GM23248 (cell line): ENCODE results near the gene TEX19. TPM values are rescaled to one million over a fixed set of nuclear protein-coding genes. Genes with fewer than 3 reads are reported as not detected.
A peak's percentile ranks its signal among the peaks of the same experiment; 100 is the strongest.

Experiments
- DNase-seq: peaks from one replicate; pipeline ENCODE4 v3.0.0-alpha.2; 2015
- H2AFZ ChIP-seq: fragments of 200-600 bp; sonication (generic); 2 replicates; pipeline ENCODE4 v1.6.1; 2016; ENCODE audit warnings: antibody characterized with exemption
- H3F3A ChIP-seq: fragments of 200-600 bp; sonication (generic); 2 replicates; pipeline ENCODE4 v1.6.1; 2016; ENCODE audit warnings: mild to moderate bottlenecking, antibody characterized with exemption, mixed run types; ENCODE audit not compliant: insufficient read depth
- H3K27ac ChIP-seq: fragments of 200-600 bp; sonication (generic); 2 replicates; pipeline ENCODE4 v1.5.1; 2016; ENCODE audit warnings: mild to moderate bottlenecking
- H3K27me3 ChIP-seq: fragments of 200-600 bp; sonication (generic); replicated peaks from 2 replicates; pipeline ENCODE4 v1.6.1; 2016; ENCODE audit warnings: mild to moderate bottlenecking; ENCODE audit not compliant: insufficient read depth
- H3K36me3 ChIP-seq: fragments of 200-600 bp; sonication (generic); 2 replicates; pipeline ENCODE4 v1.6.1; 2016; ENCODE audit warnings: low read depth, mild to moderate bottlenecking
- H3K4me1 ChIP-seq: fragments of 200-600 bp; sonication (generic); 2 replicates; pipeline ENCODE4 v1.6.1; 2016; ENCODE audit warnings: mild to moderate bottlenecking; ENCODE audit not compliant: insufficient read depth
- H3K4me2 ChIP-seq: fragments of 200-600 bp; sonication (generic); one replicate; pipeline ENCODE4 v1.6.1; 2016; ENCODE audit warnings: mild to moderate bottlenecking; ENCODE audit not compliant: unreplicated experiment
- H3K4me3 ChIP-seq: fragments of 200-600 bp; sonication (generic); 2 replicates; pipeline ENCODE4 v1.5.1; 2016; ENCODE audit warnings: mild to moderate bottlenecking
- H3K79me2 ChIP-seq: fragments of 200-600 bp; sonication (generic); 2 replicates; pipeline ENCODE4 v1.6.1; 2016; ENCODE audit warnings: mild to moderate bottlenecking; ENCODE audit not compliant: insufficient read depth
- H3K9ac ChIP-seq: fragments of 200-600 bp; sonication (generic); 2 replicates; pipeline ENCODE4 v1.6.1; 2016; ENCODE audit warnings: mild to moderate bottlenecking
- H3K9me2 ChIP-seq: fragments of 200-600 bp; sonication (generic); 2 replicates; pipeline ENCODE4 v1.6.1; 2016; ENCODE audit warnings: mixed run types, mild to moderate bottlenecking, moderate library complexity; ENCODE audit not compliant: insufficient read depth
- H3K9me3 ChIP-seq: fragments of 200-600 bp; sonication (generic); one replicate; pipeline ENCODE4 v1.6.1; 2017; ENCODE audit warnings: low read depth
- H4K20me1 ChIP-seq: fragments of 200-600 bp; sonication (generic); 2 replicates; pipeline ENCODE4 v1.6.0; 2016; ENCODE audit not compliant: insufficient read depth
- EZH2 ChIP-seq: fragments of 200-600 bp; sonication (generic); IDR thresholded peaks from 2 replicates; pipeline ENCODE4 v1.6.1; 2018; ENCODE audit warnings: antibody characterized with exemption, mild to moderate bottlenecking; ENCODE audit not compliant: insufficient read depth, poor library complexity, severe bottlenecking
- EZH2phosphoT487 ChIP-seq: fragments of 200-600 bp; sonication (generic); IDR thresholded peaks from 2 replicates; pipeline ENCODE4 v1.6.1; 2018; ENCODE audit warnings: antibody characterized with exemption, moderate library complexity, mild to moderate bottlenecking, low read depth; ENCODE audit not compliant: insufficient read depth
- WGBS, 2 experiments: methylation state at CpG; one replicate each; pipeline ENCODE4 v1.1.6; 2015 to 2017; ENCODE audit warnings: low lambda C conversion rate in 2 of 2, low coverage in 1 of 2; ENCODE audit errors: missing lambda C conversion rate in 2 of 2; 5-methylcytosine and 5-hydroxymethylcytosine counted together
- in situ Hi-C: fragments of 300-500 bp; cut with MboI; formaldehyde crosslinking; loops from 2 replicates; pipeline ENCODE4 v1.15.0; 2020
- polyA plus RNA-seq: library from polyadenylated mRNA; unstranded; fragments of >200 nt; fragmentation: Nextera tagmentation; extraction: Ambion mirVana; gene quantifications from 2 replicates; pipeline ENCODE4 v1.2.1, GENCODE V29; 2016
- total RNA-seq: library from RNA; depleted of rRNA; stranded (reverse); fragments of >200 nt; shearing (Covaris generic); gene quantifications from 2 replicates; pipeline ENCODE4 v1.2.3, GENCODE V29; 2014

The TEX19 gene
- total and polyA plus RNA-seq, 2 experiments from 2014 or later = not detected

DNA sequence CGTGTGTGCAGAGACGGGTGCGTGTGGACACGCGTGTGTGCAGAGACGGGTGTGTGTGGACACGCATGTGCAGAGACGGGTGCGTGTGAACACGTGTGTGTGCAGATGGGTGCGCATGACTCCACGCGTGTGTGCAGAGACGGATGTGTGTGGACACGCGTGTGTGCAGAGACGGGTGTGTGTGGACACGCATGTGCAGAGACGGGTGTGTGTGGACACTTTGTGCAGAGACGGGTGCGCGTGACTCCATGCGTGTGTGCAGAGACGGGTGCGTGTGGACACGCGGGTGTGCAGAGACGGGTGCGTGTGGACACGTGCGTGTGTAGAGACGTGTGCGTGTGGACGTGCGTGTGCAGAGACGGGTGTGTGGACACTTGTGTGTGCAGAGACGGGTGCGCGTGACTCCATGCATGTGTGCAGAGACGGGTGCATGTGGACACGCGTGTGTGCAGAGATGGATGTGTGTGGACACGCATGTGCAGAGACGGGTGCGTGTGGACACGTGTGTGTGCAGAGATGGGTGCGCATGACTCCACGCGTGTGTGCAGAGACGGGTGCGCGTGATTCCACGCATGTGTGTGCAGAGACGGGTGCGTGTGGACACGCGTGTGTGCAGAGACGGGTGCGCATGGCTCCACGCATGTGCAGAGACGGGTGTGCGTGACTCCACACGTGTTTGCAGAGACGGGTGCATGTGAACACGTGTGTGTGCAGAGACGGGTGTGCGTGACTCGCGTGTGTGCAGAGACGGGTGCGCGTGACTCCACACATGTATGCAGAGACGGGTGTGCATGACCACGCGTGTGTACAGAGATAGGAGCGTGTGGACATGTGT lies 40.1 kb upstream of the TEX19 start:
- H3K36me3 ChIP-seq = no peaks in the 10 kb centered on the region
- no peak for DNase-seq
- H3K4me2 ChIP-seq = no peak overlapping the region
- H4K20me1 ChIP-seq = no peaks in the 10 kb centered on the region
- WGBS, 2 experiments = 90 to 95% methylated on average over 25 to 76 of the region's 76 CpGs
- no peaks in the 10 kb centered on the region for H3K9me2 ChIP-seq
- no peak overlapping the region for H3K9ac ChIP-seq
- H3K4me3 ChIP-seq = no peak overlapping the region
- no peak overlapping the region for H2AFZ ChIP-seq
- H3K9me3 ChIP-seq = no peaks in the 10 kb centered on the region
- no peaks in the 10 kb centered on the region for H3K79me2 ChIP-seq
- no peak overlapping the region for H3K27ac ChIP-seq
- H3K27me3 ChIP-seq = peaks cover 16% of the 10 kb centered on the region
- no peak for TF ChIP-seq EZH2
- TF ChIP-seq EZH2phosphoT487 = no peak
- no peaks in the 10 kb centered on the region for H3F3A ChIP-seq
- H3K4me1 ChIP-seq = no peaks in the 10 kb centered on the region
- in situ Hi-C loops = no loop called here

DNA sequence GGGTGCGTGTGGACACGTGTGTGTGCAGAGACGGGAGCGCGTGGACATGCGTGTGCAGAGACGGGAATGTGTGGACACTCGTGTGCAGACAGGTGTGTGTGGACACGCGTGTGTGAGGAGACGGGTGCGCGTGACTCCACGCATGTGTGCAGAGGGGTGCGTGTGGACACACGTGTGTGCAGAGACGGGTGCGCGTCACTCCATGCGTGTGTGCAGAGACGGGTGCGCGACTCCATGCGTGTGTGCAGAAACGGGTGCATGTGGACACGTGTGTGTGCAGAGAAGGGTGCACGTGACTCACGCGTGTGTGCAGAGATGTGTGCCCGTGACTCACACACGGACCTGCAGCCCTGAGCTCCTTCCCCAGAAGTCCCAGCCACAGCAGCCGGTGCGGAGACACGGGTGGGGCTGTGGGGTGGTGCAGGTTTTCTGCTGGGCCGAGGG lies 39.4 kb upstream of the TEX19 start:
- Histone ChIP-seq H3K27me3 (peaks cover 16% of the 10 kb centered on the region), H3K9ac (no peak overlapping the region), H3F3A (no peaks in the 10 kb centered on the region), H3K4me1 (no peaks in the 10 kb centered on the region), H3K9me2 (no peaks in the 10 kb centered on the region), H3K79me2 (no peaks in the 10 kb centered on the region), H2AFZ (no peak overlapping the region), H3K36me3 (no peaks in the 10 kb centered on the region), H3K4me3 (no peak overlapping the region), H3K4me2 (no peak overlapping the region), H4K20me1 (no peaks in the 10 kb centered on the region), H3K27ac (no peak overlapping the region), H3K9me3 (no peaks in the 10 kb centered on the region)
- 86 to 89% methylated on average over 26 to 35 of the region's 35 CpGs for WGBS, 2 experiments
- no peak for DNase-seq
- in situ Hi-C loops = no loop called here
- TF ChIP-seq EZH2phosphoT487 (no peak), EZH2 (no peak)

DNA sequence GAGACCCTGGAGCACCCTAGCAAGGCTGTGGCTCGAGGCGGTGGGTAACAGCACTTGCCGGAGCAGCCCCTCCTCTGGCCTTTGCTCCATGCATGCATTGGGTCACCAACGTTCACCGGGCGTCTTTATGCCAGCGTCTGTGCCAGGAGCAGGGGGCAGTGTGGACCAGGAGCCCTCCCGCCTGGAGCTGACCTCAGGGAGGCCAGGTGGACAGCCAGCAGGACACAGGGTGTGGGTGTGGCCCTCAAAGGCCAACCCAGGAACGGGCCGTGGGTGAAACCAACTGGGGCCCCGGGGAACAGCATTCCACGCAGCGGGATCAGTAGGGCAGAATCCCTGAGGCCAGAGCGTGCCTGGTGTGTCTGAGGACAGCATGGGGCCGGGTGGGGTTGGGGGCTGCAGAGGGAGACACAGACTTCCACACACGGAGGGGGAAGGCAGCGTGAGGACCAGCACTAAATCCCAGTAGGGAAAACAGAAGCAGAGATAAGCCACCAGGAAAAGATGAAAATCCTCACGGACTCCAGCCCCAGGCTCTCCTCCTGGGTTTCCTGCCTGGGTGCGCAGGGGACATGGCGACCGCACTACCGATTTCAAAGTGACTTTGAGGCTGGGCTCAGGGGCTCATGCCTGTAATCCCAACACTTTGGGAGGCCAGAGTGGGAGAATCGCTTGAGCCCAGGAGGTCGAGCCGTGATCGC lies 38.8 kb upstream of the TEX19 start:
- Histone ChIP-seq H3K79me2 (no peaks in the 10 kb centered on the region), H3K9me2 (no peaks in the 10 kb centered on the region), H3K9me3 (no peaks in the 10 kb centered on the region), H3K27ac (no peak overlapping the region), H2AFZ (no peak overlapping the region), H3K9ac (no peak overlapping the region), H3K4me3 (no peak overlapping the region), H3K27me3 (peaks cover 15% of the 10 kb centered on the region), H3F3A (no peaks in the 10 kb centered on the region), H3K4me1 (no peaks in the 10 kb centered on the region), H4K20me1 (no peaks in the 10 kb centered on the region), H3K4me2 (no peak overlapping the region), H3K36me3 (no peaks in the 10 kb centered on the region)
- WGBS, 2 experiments = 54 to 58% methylated on average over 19 to 26 of the region's 26 CpGs
- in situ Hi-C loops = no loop called here
- no peak for DNase-seq
- TF ChIP-seq EZH2phosphoT487 = no peak
- TF ChIP-seq EZH2 = no peak

DNA sequence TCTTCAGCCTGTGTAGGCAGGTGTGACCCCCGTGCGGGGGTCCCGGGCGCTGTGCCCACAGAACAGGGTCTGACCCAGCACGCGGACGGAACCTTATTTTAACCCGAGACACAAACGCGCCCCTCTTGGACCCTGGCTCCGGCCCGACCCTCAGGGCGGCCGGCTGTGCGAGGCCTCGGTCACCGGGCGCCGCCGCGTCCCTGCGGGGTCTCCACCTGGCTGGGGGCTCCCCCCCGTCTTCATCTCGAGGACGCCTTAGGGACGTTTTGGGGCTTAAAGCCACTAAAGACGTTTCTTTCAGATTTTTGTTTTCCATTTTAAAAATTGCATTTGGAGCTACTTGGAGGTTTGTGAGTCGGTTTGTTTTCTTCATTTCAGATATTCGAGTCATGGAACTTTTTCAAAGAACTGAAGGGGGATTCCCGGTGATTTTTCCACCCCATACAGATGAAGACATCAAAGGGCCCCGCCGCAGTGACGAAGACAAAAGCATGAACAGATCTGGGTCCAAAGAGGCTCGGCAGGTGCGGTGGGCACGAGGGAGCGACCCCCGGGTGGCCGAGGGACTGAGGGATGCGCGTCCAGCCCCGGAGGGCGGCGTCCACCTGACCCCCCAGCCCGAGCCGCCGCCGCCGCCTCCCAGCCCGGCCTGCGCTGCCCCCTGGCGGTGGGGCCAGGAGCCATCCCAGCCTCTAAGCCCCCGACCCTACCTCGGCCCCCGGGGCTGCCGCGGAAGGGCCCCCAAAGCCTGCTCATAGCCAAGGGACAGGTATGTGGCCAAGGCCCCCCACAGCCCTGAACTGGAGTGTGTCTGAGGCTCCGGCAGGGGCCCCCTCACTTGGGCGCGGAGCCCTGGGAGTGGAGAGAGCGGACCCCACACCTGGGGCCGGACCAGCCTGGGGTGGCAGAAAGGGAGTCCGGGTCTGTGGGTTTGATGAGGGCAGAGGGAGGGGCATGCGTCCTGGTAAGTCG lies 37.8 kb upstream of the TEX19 start:
- no peak overlapping the region for H3K9ac ChIP-seq
- H2AFZ ChIP-seq = no peak overlapping the region
- no peaks in the 10 kb centered on the region for H3K4me1 ChIP-seq
- H3K79me2 ChIP-seq = no peaks in the 10 kb centered on the region
- H3K4me3 ChIP-seq = no peak overlapping the region
- H3K27me3 ChIP-seq = peaks cover 6% of the 10 kb centered on the region
- peak; percentile 36 for DNase-seq
- H3K4me2 ChIP-seq = no peak overlapping the region
- WGBS, 2 experiments = 58 to 61% methylated on average over 46 to 65 of the region's 65 CpGs
- H3K27ac ChIP-seq = no peak overlapping the region
- no peaks in the 10 kb centered on the region for H3K36me3 ChIP-seq
- no peaks in the 10 kb centered on the region for H4K20me1 ChIP-seq
- in situ Hi-C loops = no loop called here
- H3K9me2 ChIP-seq = no peaks in the 10 kb centered on the region
- no peaks in the 10 kb centered on the region for H3K9me3 ChIP-seq
- no peak for TF ChIP-seq EZH2
- H3F3A ChIP-seq = no peaks in the 10 kb centered on the region
